GM12878 (cell line): ENCODE measurements around the gene SRRM3. TPM values are rescaled to one million over a fixed set of nuclear protein-coding genes. Genes with fewer than 3 reads are reported as not detected.

Experiments
- ATAC-seq: fragments of 200-7000 bp; cut with Tn5 transposase; 3 replicates; pipeline ENCODE4 v1.9.1; 2020; ENCODE audit warnings: mild to moderate bottlenecking, moderate library complexity
- BruUV-seq: library from RNA; stranded (reverse); fragments of 400-500 nt; replicated peaks from 2 replicates; lab custom pipeline; 2021; lab: Mats Ljungman, UMichigan
- CTCF ChIA-PET: fragments of 300-600 bp; sonication (Branson Sonifier 250); formaldehyde crosslinking; extraction: SDS; loops from one replicate; lab custom pipeline; 2021; ENCODE audit warnings: inconsistent platforms; lab: Yijun Ruan, JAX
- POLR2A ChIA-PET: fragments of 350-600 bp; formaldehyde crosslinking; extraction: SDS; loops from one replicate; lab custom pipeline; 2021; ENCODE audit warnings: inconsistent platforms; lab: Charles Lee
- RAD21 ChIA-PET: fragments of 300-600 bp; sonication (Branson Sonifier 250); formaldehyde crosslinking; loops from one replicate; lab custom pipeline; 2023; ENCODE audit warnings: antibody characterized with exemption; ENCODE audit not compliant: unreplicated experiment; lab: Charles Lee
- SMC1A ChIA-PET: fragments of 300-600 bp; sonication (Branson Sonifier 250); formaldehyde crosslinking; loops from one replicate; lab custom pipeline; 2023; ENCODE audit not compliant: unreplicated experiment, uncharacterized antibody; lab: Charles Lee
- DNase-seq: peaks from one replicate; pipeline ENCODE4 v3.0.0-alpha.2; 2011; ENCODE audit warnings: low read depth, low spot score
- FAIRE-seq: peaks from 3 replicates; lab custom pipeline; 2011; peaks lifted over from hg19 to GRCh38; lab: Jason Lieb, UNC
- H2AFZ ChIP-seq: 2 replicates; pipeline ENCODE4 v1.6.0; 2011; ENCODE audit warnings: low read depth, low read length, control low read depth; ENCODE audit not compliant: control insufficient read depth
- H3K27ac ChIP-seq: 2 replicates; pipeline ENCODE4 v1.5.1; 2011; ENCODE audit warnings: control low read depth; ENCODE audit not compliant: control insufficient read depth, insufficient read depth
- H3K27me3 ChIP-seq, 2 experiments: replicated peaks in 1 of 2; 2 replicates each; pipeline versions ENCODE4 v1.6.0 to v1.6.1; 2011; ENCODE audit warnings: low read length in 1 of 2; ENCODE audit not compliant: control insufficient read depth in 2 of 2, insufficient read depth in 2 of 2
- H3K36me3 ChIP-seq, 2 experiments: 2 replicates each; pipeline ENCODE4 v1.5.1; 2011; ENCODE audit warnings: low read length in 1 of 2; ENCODE audit not compliant: control insufficient read depth in 2 of 2, insufficient read depth in 2 of 2
- H3K4me1 ChIP-seq: 2 replicates; pipeline ENCODE4 v1.6.1; 2011; ENCODE audit warnings: mild to moderate bottlenecking, low read length, moderate library complexity, mixed read lengths; ENCODE audit not compliant: control insufficient read depth, insufficient read depth
- H3K4me2 ChIP-seq: 2 replicates; pipeline ENCODE4 v1.6.0; 2011; ENCODE audit warnings: control low read depth; ENCODE audit not compliant: control insufficient read depth, insufficient read depth
- H3K4me3 ChIP-seq: fragments of 200-600 bp; sonication (generic); 2 replicates; pipeline ENCODE4 v1.5.1; 2016
- H3K79me2 ChIP-seq: 2 replicates; pipeline ENCODE4 v1.6.0; 2011; ENCODE audit warnings: low read length; ENCODE audit not compliant: control insufficient read depth, insufficient read depth
- H3K9ac ChIP-seq: 2 replicates; pipeline ENCODE4 v1.8.0; 2011; ENCODE audit warnings: low read length, control low read depth, mixed read lengths; ENCODE audit not compliant: control insufficient read depth, insufficient read depth
- H3K9me3 ChIP-seq: replicated peaks from 3 replicates; pipeline ENCODE4 v1.5.1; 2011; ENCODE audit warnings: mild to moderate bottlenecking, low read length; ENCODE audit not compliant: control insufficient read depth, insufficient read depth
- H4K20me1 ChIP-seq: 2 replicates; pipeline ENCODE4 v1.6.0; 2011; ENCODE audit not compliant: control insufficient read depth, insufficient read depth
- ETV6 ChIP-seq, 2 experiments: fragments of 450-650 bp in 1 of 2; IDR thresholded peaks in 1 of 2; conservative IDR thresholded peaks in 1 of 2; 2 replicates each; pipeline ENCODE4 v1.6.1; 2014; ENCODE audit warnings: antibody characterized with exemption in 1 of 2, borderline replicate concordance in 1 of 2, low read depth in 1 of 2, mild to moderate bottlenecking in 1 of 2, moderate library complexity in 1 of 2
- FOXK2 ChIP-seq: fragments of 450-650 bp; IDR thresholded peaks from 2 replicates; pipeline ENCODE4 v1.6.1; 2017; ENCODE audit warnings: mild to moderate bottlenecking, moderate library complexity
- LARP7 ChIP-seq: fragments of 450-650 bp; IDR thresholded peaks from 2 replicates; pipeline ENCODE4 v1.6.1; 2017; ENCODE audit warnings: mild to moderate bottlenecking
- PAX8 ChIP-seq: fragments of 450-650 bp; IDR thresholded peaks from 2 replicates; pipeline ENCODE4 v1.6.1; 2017; ENCODE audit warnings: mild to moderate bottlenecking, moderate library complexity
- PML ChIP-seq: IDR thresholded peaks from 2 replicates; pipeline ENCODE4 v1.6.1; 2012; ENCODE audit warnings: low read length, inconsistent platforms
- POLR2A ChIP-seq: IDR thresholded peaks from 2 replicates; pipeline ENCODE4 v1.6.1; 2011; ENCODE audit warnings: low read depth, mild to moderate bottlenecking, low read length
- SMAD1 ChIP-seq: fragments of 450-650 bp; IDR thresholded peaks from 2 replicates; pipeline ENCODE4 v1.6.1; 2018; ENCODE audit warnings: mild to moderate bottlenecking, low read depth; ENCODE audit not compliant: partially characterized antibody
- SP1 ChIP-seq: IDR thresholded peaks from one replicate; pipeline ENCODE4 v1.6.1; 2011; ENCODE audit warnings: low read depth, low read length
- ZNF217 ChIP-seq: fragments of 450-650 bp; IDR thresholded peaks from 2 replicates; pipeline ENCODE4 v1.6.1; 2017; ENCODE audit warnings: antibody characterized with exemption, mild to moderate bottlenecking
- WGBS: methylation state at CpG from one replicate; pipeline ENCODE4 v1.1.6; 2016; ENCODE audit warnings: low lambda C conversion rate; ENCODE audit not compliant: insufficient replicate concordance, insufficient coverage; ENCODE audit errors: missing lambda C conversion rate; 5-methylcytosine and 5-hydroxymethylcytosine counted together
- in situ Hi-C: fragments of 300-500 bp; cut with MboI; formaldehyde crosslinking; loops from 9 replicates; pipeline ENCODE4 v1.14.3; 2018; ENCODE audit warnings: mixed read lengths
- intact Hi-C: fragments of 100-400 bp; cut with micrococcal nuclease; formaldehyde crosslinking; loops from one replicate; pipeline ENCODE4 v1.14.2; 2022; ENCODE audit not compliant: unreplicated experiment
- polyA plus RNA-seq, 11 experiments: library from polyadenylated mRNA; depleted of rRNA in 4 of 11; unstranded in 6 of 11; stranded (reverse) in 5 of 11; fragments of >200 nt; fragmentation: Nextera tagmentation in 4 of 11; fragmentation: Illumina TruSeq in 1 of 11; extraction: Ambion mirVana in 4 of 11; extraction: Trizol in 1 of 11; gene quantifications; 1 replicate in 1 of 11; 2 replicates in 10 of 11; pipeline versions ENCODE4 v1.2.1 to v1.2.3, GENCODE V29; 2011 to 2016; ENCODE audit warnings: inconsistent platforms in 2 of 11, missing spikeins in 2 of 11, low read depth in 1 of 11
- total RNA-seq, 4 experiments: library from RNA; depleted of rRNA in 3 of 4; stranded (reverse); fragments of >200 nt in 3 of 4; fragmentation: Illumina TruSeq in 1 of 4; extraction: Trizol in 1 of 4; gene quantifications; 2 replicates each; pipeline versions ENCODE4 v1.2.1 to v1.2.3, GENCODE V29; 2013 to 2021
- TF ChIP-seq, protein P1 (sequence below): fragments of 450-650 bp; IDR thresholded peaks from 2 replicates; pipeline ENCODE4 v1.6.1; 2016; ENCODE audit warnings: mild to moderate bottlenecking
- TF ChIP-seq, protein P2 (sequence below): fragments of 450-650 bp; IDR thresholded peaks from 2 replicates; pipeline ENCODE4 v1.6.1; 2018; ENCODE audit warnings: mild to moderate bottlenecking, low read depth, moderate library complexity; ENCODE audit not compliant: partially characterized antibody
- TF ChIP-seq, protein P3 (sequence below): fragments of 450-650 bp; IDR thresholded peaks from 2 replicates; pipeline ENCODE4 v1.6.1; 2017; ENCODE audit warnings: mild to moderate bottlenecking, low read depth, inconsistent platforms; ENCODE audit not compliant: poor library complexity, severe bottlenecking
- TF ChIP-seq, protein P4 (sequence below): fragments of 450-650 bp; formaldehyde crosslinking; IDR thresholded peaks from 2 replicates; pipeline ENCODE4 v1.5.0; 2022; ENCODE audit warnings: mild to moderate bottlenecking, missing genetic modification characterization

Gene SRRM3
- total and polyA plus RNA-seq, 10 of the 15 experiments (the other 5 are each of a cell fraction or from before 2014, with no cell fraction given) = 0.03 to 0.15 (median 0.05) TPM; not detected in 6

DNA sequence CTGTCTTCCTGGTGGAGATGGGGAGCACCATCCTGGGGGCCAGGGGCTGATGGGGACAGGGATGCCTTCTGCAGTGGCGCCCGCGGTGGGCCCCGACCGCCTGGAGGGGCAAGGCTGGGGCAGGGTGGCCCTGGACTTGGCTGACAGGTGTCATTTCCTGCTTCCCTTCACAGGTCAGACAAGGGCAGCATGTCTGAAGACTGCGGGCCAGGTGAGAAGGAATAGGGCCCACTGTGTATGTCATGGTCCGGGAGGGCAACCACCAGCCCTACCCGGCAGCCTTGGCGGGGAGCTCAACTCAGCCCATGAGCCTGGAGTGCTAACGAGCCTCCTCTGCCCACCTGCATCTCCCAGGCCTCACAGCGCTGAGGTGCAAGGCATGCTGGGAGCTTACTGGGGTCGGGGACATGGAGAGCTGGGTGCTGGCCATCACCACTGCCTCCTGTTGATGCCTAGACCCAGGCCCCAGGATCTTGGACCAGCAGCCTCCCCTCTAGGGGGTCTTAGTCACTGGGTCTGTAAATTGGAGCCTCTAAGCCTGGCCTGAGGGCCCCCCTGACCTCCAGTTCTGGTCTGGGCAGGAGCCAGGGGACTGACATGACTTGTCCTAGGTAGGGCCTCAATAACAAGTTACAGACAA is 28.0 kb upstream of the SRRM3 start:
- H3K27me3 ChIP-seq = no peaks in the 10 kb centered on the region
- H2AFZ ChIP-seq = no peak overlapping the region
- no peak overlapping the region for H3K27ac ChIP-seq
- H3K4me2 ChIP-seq = no peak overlapping the region
- H3K79me2 ChIP-seq = no peaks in the 10 kb centered on the region
- no peaks in the 10 kb centered on the region for H4K20me1 ChIP-seq
- H3K9me3 ChIP-seq = no peaks in the 10 kb centered on the region
- TF ChIP-seq PAX8 (no peak), POLR2A (no peak), SMAD1 (no peak), ZNF217 (no peak), FOXK2 (no peak), ETV6 (conservative IDR thresholded peaks at IDR 0.05 in 1 of 2, IDR thresholded peaks at IDR 0.05 in 1 of 2; ENCODE audit: borderline replicate concordance in 1 of 2, low read depth in 1 of 2) (no peak), LARP7 (no peak), PML (no peak), SP1 (no peak)
- TF ChIP-seq, protein P1, sequence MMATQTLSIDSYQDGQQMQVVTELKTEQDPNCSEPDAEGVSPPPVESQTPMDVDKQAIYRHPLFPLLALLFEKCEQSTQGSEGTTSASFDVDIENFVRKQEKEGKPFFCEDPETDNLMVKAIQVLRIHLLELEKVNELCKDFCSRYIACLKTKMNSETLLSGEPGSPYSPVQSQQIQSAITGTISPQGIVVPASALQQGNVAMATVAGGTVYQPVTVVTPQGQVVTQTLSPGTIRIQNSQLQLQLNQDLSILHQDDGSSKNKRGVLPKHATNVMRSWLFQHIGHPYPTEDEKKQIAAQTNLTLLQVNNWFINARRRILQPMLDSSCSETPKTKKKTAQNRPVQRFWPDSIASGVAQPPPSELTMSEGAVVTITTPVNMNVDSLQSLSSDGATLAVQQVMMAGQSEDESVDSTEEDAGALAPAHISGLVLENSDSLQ = no peak
- TF ChIP-seq, protein P2, sequence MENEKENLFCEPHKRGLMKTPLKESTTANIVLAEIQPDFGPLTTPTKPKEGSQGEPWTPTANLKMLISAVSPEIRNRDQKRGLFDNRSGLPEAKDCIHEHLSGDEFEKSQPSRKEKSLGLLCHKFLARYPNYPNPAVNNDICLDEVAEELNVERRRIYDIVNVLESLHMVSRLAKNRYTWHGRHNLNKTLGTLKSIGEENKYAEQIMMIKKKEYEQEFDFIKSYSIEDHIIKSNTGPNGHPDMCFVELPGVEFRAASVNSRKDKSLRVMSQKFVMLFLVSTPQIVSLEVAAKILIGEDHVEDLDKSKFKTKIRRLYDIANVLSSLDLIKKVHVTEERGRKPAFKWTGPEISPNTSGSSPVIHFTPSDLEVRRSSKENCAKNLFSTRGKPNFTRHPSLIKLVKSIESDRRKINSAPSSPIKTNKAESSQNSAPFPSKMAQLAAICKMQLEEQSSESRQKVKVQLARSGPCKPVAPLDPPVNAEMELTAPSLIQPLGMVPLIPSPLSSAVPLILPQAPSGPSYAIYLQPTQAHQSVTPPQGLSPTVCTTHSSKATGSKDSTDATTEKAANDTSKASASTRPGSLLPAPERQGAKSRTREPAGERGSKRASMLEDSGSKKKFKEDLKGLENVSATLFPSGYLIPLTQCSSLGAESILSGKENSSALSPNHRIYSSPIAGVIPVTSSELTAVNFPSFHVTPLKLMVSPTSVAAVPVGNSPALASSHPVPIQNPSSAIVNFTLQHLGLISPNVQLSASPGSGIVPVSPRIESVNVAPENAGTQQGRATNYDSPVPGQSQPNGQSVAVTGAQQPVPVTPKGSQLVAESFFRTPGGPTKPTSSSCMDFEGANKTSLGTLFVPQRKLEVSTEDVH = no peak
- TF ChIP-seq, protein P3, sequence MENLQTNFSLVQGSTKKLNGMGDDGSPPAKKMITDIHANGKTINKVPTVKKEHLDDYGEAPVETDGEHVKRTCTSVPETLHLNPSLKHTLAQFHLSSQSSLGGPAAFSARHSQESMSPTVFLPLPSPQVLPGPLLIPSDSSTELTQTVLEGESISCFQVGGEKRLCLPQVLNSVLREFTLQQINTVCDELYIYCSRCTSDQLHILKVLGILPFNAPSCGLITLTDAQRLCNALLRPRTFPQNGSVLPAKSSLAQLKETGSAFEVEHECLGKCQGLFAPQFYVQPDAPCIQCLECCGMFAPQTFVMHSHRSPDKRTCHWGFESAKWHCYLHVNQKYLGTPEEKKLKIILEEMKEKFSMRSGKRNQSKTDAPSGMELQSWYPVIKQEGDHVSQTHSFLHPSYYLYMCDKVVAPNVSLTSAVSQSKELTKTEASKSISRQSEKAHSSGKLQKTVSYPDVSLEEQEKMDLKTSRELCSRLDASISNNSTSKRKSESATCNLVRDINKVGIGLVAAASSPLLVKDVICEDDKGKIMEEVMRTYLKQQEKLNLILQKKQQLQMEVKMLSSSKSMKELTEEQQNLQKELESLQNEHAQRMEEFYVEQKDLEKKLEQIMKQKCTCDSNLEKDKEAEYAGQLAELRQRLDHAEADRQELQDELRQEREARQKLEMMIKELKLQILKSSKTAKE = no peak
- TF ChIP-seq, protein P4, sequence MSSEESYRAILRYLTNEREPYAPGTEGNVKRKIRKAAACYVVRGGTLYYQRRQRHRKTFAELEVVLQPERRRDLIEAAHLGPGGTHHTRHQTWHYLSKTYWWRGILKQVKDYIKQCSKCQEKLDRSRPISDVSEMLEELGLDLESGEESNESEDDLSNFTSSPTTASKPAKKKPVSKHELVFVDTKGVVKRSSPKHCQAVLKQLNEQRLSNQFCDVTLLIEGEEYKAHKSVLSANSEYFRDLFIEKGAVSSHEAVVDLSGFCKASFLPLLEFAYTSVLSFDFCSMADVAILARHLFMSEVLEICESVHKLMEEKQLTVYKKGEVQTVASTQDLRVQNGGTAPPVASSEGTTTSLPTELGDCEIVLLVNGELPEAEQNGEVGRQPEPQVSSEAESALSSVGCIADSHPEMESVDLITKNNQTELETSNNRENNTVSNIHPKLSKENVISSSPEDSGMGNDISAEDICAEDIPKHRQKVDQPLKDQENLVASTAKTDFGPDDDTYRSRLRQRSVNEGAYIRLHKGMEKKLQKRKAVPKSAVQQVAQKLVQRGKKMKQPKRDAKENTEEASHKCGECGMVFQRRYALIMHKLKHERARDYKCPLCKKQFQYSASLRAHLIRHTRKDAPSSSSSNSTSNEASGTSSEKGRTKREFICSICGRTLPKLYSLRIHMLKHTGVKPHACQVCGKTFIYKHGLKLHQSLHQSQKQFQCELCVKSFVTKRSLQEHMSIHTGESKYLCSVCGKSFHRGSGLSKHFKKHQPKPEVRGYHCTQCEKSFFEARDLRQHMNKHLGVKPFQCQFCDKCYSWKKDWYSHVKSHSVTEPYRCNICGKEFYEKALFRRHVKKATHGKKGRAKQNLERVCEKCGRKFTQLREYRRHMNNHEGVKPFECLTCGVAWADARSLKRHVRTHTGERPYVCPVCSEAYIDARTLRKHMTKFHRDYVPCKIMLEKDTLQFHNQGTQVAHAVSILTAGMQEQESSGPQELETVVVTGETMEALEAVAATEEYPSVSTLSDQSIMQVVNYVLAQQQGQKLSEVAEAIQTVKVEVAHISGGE (CRISPR knock-in tag) = no peak
- no peak for ATAC-seq
- H3K9ac ChIP-seq = no peak overlapping the region
- BruUV-seq = no TSS peak
- H3K4me1 ChIP-seq = no peaks in the 10 kb centered on the region
- intact Hi-C loops = no loop called here
- no peaks in the 10 kb centered on the region for H3K36me3 ChIP-seq
- ChIA-PET RAD21 (no interaction called here), POLR2A (no interaction called here), CTCF (interaction anchor here (0.9 to 1.5 kb wide), 2 partner anchors 27 to 141 kb away, joined by 3 to 6 read pairs; no protein-coding TSS in a partner anchor), SMC1A (no interaction called here)
- H3K4me3 ChIP-seq = no peak overlapping the region
- no peak for FAIRE-seq
- DNase-seq = no peak
- 61% methylated on average over 12 of the region's 12 CpGs for WGBS
- in situ Hi-C loops = no loop called here
